SK-N-SH (cell line): ENCODE data around the gene PIGV.

Source experiments
- FOXM1 ChIP-seq: IDR thresholded peaks from 2 replicates; pipeline ENCODE4 v1.4.0; 2012; ENCODE audit warnings: low read depth, mild to moderate bottlenecking
- GATA2 ChIP-seq: sonication (generic); formaldehyde crosslinking; IDR thresholded peaks from 2 replicates; pipeline ENCODE4 v1.5.0; 2020; ENCODE audit warnings: mild to moderate bottlenecking, missing genetic modification reagents
- JUND ChIP-seq: IDR thresholded peaks from 2 replicates; pipeline ENCODE4 v1.4.0; 2012
- MXI1 ChIP-seq: IDR thresholded peaks from 2 replicates; pipeline ENCODE4 v1.6.1; 2012; ENCODE audit warnings: mild to moderate bottlenecking, low read depth, low read length, improper control_type of control experiment
- RFX5 ChIP-seq: IDR thresholded peaks from 2 replicates; pipeline ENCODE4 v1.6.1; 2012; ENCODE audit warnings: mild to moderate bottlenecking, improper control_type of control experiment, low read length
- SMC3 ChIP-seq: IDR thresholded peaks from 2 replicates; pipeline ENCODE4 v1.6.1; 2012; ENCODE audit warnings: low read depth, low read length, improper control_type of control experiment
- TF ChIP-seq, protein P1 (sequence below): fragments of 200-600 bp; sonication (generic); IDR thresholded peaks from 2 replicates; pipeline ENCODE4 v1.6.1; 2017; ENCODE audit warnings: antibody characterized with exemption, mild to moderate bottlenecking, moderate library complexity
- TF ChIP-seq, protein P2 (sequence below): fragments of 150-350 bp; IDR thresholded peaks from 2 replicates; pipeline ENCODE4 v1.6.1; 2017; ENCODE audit warnings: antibody characterized with exemption, low read length, low read depth, borderline replicate concordance
- TF ChIP-seq, protein P3 (sequence below): IDR thresholded peaks from 2 replicates; pipeline ENCODE4 v1.6.1; 2012; ENCODE audit warnings: mild to moderate bottlenecking, low read depth, low read length, moderate library complexity
- TF ChIP-seq, protein P4 (sequence below): IDR thresholded peaks from 2 replicates; pipeline ENCODE4; 2012

DNA sequence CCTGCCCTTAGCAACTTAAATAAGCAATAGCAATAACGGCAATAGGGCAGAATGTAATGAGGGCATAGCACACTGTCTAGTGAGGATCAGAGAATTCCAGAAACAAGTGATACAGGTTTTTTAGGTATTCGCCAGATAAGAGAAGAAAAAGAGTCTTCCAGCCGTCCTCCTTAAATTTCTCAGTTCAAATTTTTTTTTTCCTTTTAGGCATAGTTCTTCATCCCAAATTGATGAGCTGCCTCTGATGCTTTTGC, 1.8 kb downstream of the PIGV start:
- TF ChIP-seq, protein P1, sequence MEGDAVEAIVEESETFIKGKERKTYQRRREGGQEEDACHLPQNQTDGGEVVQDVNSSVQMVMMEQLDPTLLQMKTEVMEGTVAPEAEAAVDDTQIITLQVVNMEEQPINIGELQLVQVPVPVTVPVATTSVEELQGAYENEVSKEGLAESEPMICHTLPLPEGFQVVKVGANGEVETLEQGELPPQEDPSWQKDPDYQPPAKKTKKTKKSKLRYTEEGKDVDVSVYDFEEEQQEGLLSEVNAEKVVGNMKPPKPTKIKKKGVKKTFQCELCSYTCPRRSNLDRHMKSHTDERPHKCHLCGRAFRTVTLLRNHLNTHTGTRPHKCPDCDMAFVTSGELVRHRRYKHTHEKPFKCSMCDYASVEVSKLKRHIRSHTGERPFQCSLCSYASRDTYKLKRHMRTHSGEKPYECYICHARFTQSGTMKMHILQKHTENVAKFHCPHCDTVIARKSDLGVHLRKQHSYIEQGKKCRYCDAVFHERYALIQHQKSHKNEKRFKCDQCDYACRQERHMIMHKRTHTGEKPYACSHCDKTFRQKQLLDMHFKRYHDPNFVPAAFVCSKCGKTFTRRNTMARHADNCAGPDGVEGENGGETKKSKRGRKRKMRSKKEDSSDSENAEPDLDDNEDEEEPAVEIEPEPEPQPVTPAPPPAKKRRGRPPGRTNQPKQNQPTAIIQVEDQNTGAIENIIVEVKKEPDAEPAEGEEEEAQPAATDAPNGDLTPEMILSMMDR, result no peak
- TF ChIP-seq, protein P2, sequence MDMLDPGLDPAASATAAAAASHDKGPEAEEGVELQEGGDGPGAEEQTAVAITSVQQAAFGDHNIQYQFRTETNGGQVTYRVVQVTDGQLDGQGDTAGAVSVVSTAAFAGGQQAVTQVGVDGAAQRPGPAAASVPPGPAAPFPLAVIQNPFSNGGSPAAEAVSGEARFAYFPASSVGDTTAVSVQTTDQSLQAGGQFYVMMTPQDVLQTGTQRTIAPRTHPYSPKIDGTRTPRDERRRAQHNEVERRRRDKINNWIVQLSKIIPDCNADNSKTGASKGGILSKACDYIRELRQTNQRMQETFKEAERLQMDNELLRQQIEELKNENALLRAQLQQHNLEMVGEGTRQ, result no peak
- TF ChIP-seq SMC3, result no peak
- no peak for TF ChIP-seq GATA2 (CRISPR knock-in tag)
- TF ChIP-seq, protein P3, sequence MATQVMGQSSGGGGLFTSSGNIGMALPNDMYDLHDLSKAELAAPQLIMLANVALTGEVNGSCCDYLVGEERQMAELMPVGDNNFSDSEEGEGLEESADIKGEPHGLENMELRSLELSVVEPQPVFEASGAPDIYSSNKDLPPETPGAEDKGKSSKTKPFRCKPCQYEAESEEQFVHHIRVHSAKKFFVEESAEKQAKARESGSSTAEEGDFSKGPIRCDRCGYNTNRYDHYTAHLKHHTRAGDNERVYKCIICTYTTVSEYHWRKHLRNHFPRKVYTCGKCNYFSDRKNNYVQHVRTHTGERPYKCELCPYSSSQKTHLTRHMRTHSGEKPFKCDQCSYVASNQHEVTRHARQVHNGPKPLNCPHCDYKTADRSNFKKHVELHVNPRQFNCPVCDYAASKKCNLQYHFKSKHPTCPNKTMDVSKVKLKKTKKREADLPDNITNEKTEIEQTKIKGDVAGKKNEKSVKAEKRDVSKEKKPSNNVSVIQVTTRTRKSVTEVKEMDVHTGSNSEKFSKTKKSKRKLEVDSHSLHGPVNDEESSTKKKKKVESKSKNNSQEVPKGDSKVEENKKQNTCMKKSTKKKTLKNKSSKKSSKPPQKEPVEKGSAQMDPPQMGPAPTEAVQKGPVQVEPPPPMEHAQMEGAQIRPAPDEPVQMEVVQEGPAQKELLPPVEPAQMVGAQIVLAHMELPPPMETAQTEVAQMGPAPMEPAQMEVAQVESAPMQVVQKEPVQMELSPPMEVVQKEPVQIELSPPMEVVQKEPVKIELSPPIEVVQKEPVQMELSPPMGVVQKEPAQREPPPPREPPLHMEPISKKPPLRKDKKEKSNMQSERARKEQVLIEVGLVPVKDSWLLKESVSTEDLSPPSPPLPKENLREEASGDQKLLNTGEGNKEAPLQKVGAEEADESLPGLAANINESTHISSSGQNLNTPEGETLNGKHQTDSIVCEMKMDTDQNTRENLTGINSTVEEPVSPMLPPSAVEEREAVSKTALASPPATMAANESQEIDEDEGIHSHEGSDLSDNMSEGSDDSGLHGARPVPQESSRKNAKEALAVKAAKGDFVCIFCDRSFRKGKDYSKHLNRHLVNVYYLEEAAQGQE, result no peak
- no peak for TF ChIP-seq JUND
- no peak for TF ChIP-seq RFX5
- TF ChIP-seq MXI1, result no peak
- no peak for TF ChIP-seq FOXM1
- TF ChIP-seq, protein P4, sequence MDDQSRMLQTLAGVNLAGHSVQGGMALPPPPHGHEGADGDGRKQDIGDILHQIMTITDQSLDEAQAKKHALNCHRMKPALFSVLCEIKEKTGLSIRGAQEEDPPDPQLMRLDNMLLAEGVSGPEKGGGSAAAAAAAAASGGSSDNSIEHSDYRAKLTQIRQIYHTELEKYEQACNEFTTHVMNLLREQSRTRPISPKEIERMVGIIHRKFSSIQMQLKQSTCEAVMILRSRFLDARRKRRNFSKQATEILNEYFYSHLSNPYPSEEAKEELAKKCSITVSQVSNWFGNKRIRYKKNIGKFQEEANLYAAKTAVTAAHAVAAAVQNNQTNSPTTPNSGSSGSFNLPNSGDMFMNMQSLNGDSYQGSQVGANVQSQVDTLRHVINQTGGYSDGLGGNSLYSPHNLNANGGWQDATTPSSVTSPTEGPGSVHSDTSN, result no peak
